H1 (cell line): ENCODE data around the gene FAM181A. TPM values are rescaled to one million over a fixed set of nuclear protein-coding genes. Genes with fewer than 3 reads are reported as not detected.

ENCODE experiments used
- CTCF ChIA-PET: fragments of 300-600 bp; sonication (Branson Sonifier 250); formaldehyde crosslinking; loops from one replicate; lab custom pipeline; 2021; ENCODE audit not compliant: partially characterized antibody; lab: Charles Lee
- POLR2A ChIA-PET: fragments of 300-600 bp; sonication (Branson Sonifier 250); formaldehyde crosslinking; loops from one replicate; lab custom pipeline; 2021; ENCODE audit warnings: inconsistent platforms; ENCODE audit not compliant: partially characterized antibody; lab: Charles Lee
- DNase-seq, 2 experiments: peaks; one replicate each; pipeline versions ENCODE4 v3.0.0 to v3.0.0-alpha.2; 2010 to 2022; ENCODE audit warnings: low spot score in 2 of 2, low read depth in 1 of 2, mixed read lengths in 1 of 2
- FAIRE-seq: peaks from 2 replicates; lab custom pipeline; 2011; peaks lifted over from hg19 to GRCh38; lab: Jason Lieb, UNC
- H2AFZ ChIP-seq: 2 replicates; pipeline ENCODE4 v1.8.1; 2012; ENCODE audit warnings: low read length, inconsistent platforms
- H2AK5ac ChIP-seq: 2 replicates; pipeline ENCODE4 v1.6.1; 2013; ENCODE audit warnings: low read depth, low read length
- H2BK120ac ChIP-seq: replicated peaks from 2 replicates; pipeline ENCODE3; 2013; ENCODE audit warnings: low read depth, low read length, inconsistent platforms
- H2BK12ac ChIP-seq: 2 replicates; pipeline ENCODE4 v1.6.1; 2013; ENCODE audit warnings: low read depth, low read length
- H2BK15ac ChIP-seq: 2 replicates; pipeline ENCODE4 v1.6.1; 2013; ENCODE audit warnings: low read length
- H2BK20ac ChIP-seq: 2 replicates; pipeline ENCODE4 v1.6.1; 2013; ENCODE audit warnings: low read length
- H2BK5ac ChIP-seq: 2 replicates; pipeline ENCODE4 v1.6.1; 2013; ENCODE audit warnings: low read depth, low read length
- H3K14ac ChIP-seq: 2 replicates; pipeline ENCODE4 v1.6.1; 2013; ENCODE audit warnings: inconsistent platforms; ENCODE audit not compliant: insufficient read length
- H3K18ac ChIP-seq: 2 replicates; pipeline ENCODE4 v1.6.1; 2013; ENCODE audit warnings: low read length; ENCODE audit errors: extremely low read depth
- H3K23ac ChIP-seq: 2 replicates; pipeline ENCODE4 v1.6.1; 2013; ENCODE audit warnings: inconsistent platforms; ENCODE audit not compliant: insufficient read length
- H3K23me2 ChIP-seq: 2 replicates; pipeline ENCODE4 v1.6.1; 2013; ENCODE audit warnings: low read depth, low read length
- H3K27ac ChIP-seq: 2 replicates; pipeline ENCODE4 v1.6.1; 2011; ENCODE audit warnings: low read depth, low read length, inconsistent platforms
- H3K27me3 ChIP-seq, 4 experiments: replicated peaks in 1 of 4; 1 replicate in 1 of 4; 2 replicates in 3 of 4; pipeline versions ENCODE4 v1.6.1 to v1.8.1; 2011 to 2013; ENCODE audit warnings: low read length in 3 of 4, mild to moderate bottlenecking in 3 of 4, inconsistent platforms in 2 of 4, mixed read lengths in 2 of 4, moderate library complexity in 1 of 4; ENCODE audit not compliant: control insufficient read depth in 3 of 4, insufficient read depth in 3 of 4; ENCODE audit errors: extremely low read depth in 1 of 4
- H3K36me3 ChIP-seq, 4 experiments: 2 replicates each; pipeline versions ENCODE4 v1.6.1 to v1.8.1; 2011 to 2013; ENCODE audit warnings: mild to moderate bottlenecking in 4 of 4, low read length in 3 of 4, moderate library complexity in 2 of 4, control low read depth in 1 of 4, inconsistent platforms in 1 of 4; ENCODE audit not compliant: insufficient read depth in 4 of 4, control insufficient read depth in 2 of 4
- H3K4ac ChIP-seq: replicated peaks from 2 replicates; pipeline ENCODE3; 2013; ENCODE audit warnings: low read length, low read depth, mixed read lengths, inconsistent platforms; ENCODE audit not compliant: insufficient read length
- H3K4me1 ChIP-seq, 4 experiments: replicated peaks in 1 of 4; 1 replicate in 1 of 4; 2 replicates in 3 of 4; pipeline versions ENCODE4 v1.6.1 to v1.8.1; 2011 to 2013; ENCODE audit warnings: low read length in 3 of 4, inconsistent platforms in 2 of 4, mixed read lengths in 1 of 4; ENCODE audit not compliant: insufficient read depth in 4 of 4, control insufficient read depth in 3 of 4
- H3K4me2 ChIP-seq, 2 experiments: 2 replicates each; pipeline versions ENCODE4 v1.6.1 to v1.8.1; 2011 to 2013; ENCODE audit warnings: low read depth in 2 of 2, low read length in 2 of 2, control low read depth in 1 of 2, inconsistent platforms in 1 of 2, mild to moderate bottlenecking in 1 of 2; ENCODE audit not compliant: insufficient read depth in 1 of 2
- H3K4me3 ChIP-seq, 4 experiments: fragments of 200-600, 300-600 bp in 1 of 4; sonication (generic), shearing (Covaris generic), sonication (Bioruptor Twin) in 1 of 4; 2 replicates each; pipeline versions ENCODE4 v1.5.1 to v1.8.1; 2011 to 2016; ENCODE audit warnings: low read length in 4 of 4, low read depth in 3 of 4, control low read depth in 2 of 4, inconsistent platforms in 2 of 4, mild to moderate bottlenecking in 2 of 4, mixed read lengths in 1 of 4, moderate library complexity in 1 of 4; ENCODE audit not compliant: insufficient read depth in 2 of 4; ENCODE audit errors: extremely low read depth in 1 of 4
- H3K56ac ChIP-seq: replicated peaks from 2 replicates; pipeline ENCODE3; 2013; ENCODE audit warnings: low read depth, mild to moderate bottlenecking, mixed read lengths, low read length, inconsistent platforms; ENCODE audit not compliant: insufficient read length
- H3K79me1 ChIP-seq: 2 replicates; pipeline ENCODE4 v1.6.1; 2013; ENCODE audit warnings: low read depth, low read length, control low read depth
- H3K79me2 ChIP-seq, 2 experiments: 2 replicates each; pipeline versions ENCODE4 v1.6.1 to v1.8.1; 2012 to 2013; ENCODE audit warnings: low read length in 2 of 2, mild to moderate bottlenecking in 2 of 2, inconsistent platforms in 1 of 2; ENCODE audit not compliant: insufficient read depth in 2 of 2, control insufficient read depth in 1 of 2
- H3K9ac ChIP-seq, 4 experiments: replicated peaks in 1 of 4; 1 replicate in 1 of 4; 2 replicates in 3 of 4; pipeline versions ENCODE4 v1.6.1 to v1.8.1; 2011 to 2013; ENCODE audit warnings: low read depth in 3 of 4, low read length in 3 of 4, control low read depth in 2 of 4, mild to moderate bottlenecking in 2 of 4, moderate library complexity in 2 of 4, inconsistent platforms in 1 of 4; ENCODE audit errors: extremely low read depth in 1 of 4
- H3K9me3 ChIP-seq, 2 experiments: 2 replicates each; pipeline versions ENCODE4 v1.6.1 to v1.8.1; 2012 to 2013; ENCODE audit warnings: mild to moderate bottlenecking in 2 of 2, moderate library complexity in 2 of 2, control low read depth in 1 of 2, inconsistent platforms in 1 of 2, low read depth in 1 of 2, low read length in 1 of 2, mixed read lengths in 1 of 2; ENCODE audit not compliant: insufficient read depth in 2 of 2
- H4K20me1 ChIP-seq, 2 experiments: replicated peaks in 1 of 2; 2 replicates each; pipeline versions ENCODE3 to v1.8.1; 2011 to 2013; ENCODE audit warnings: inconsistent platforms in 2 of 2, low read length in 2 of 2, mild to moderate bottlenecking in 1 of 2; ENCODE audit not compliant: insufficient read depth in 2 of 2, control insufficient read depth in 1 of 2
- H4K5ac ChIP-seq: 2 replicates; pipeline ENCODE4 v1.6.1; 2013; ENCODE audit warnings: low read length, low read depth, mixed read lengths, inconsistent platforms; ENCODE audit not compliant: insufficient read length
- H4K8ac ChIP-seq: 2 replicates; pipeline ENCODE4 v1.8.0; 2013; ENCODE audit warnings: mild to moderate bottlenecking, moderate library complexity, low read length, inconsistent platforms; ENCODE audit not compliant: insufficient read depth; ENCODE audit errors: extremely low read depth
- H4K91ac ChIP-seq: replicated peaks from 2 replicates; pipeline ENCODE3; 2013; ENCODE audit warnings: low read length, mixed read lengths, inconsistent platforms; ENCODE audit not compliant: insufficient read length
- BCL11A ChIP-seq, 2 experiments: IDR thresholded peaks; one replicate each; pipeline ENCODE4 v1.6.1; 2011; ENCODE audit warnings: low read depth in 2 of 2, low read length in 2 of 2, mild to moderate bottlenecking in 2 of 2
- CBX5 ChIP-seq: fragments of 300-800, 300-1000 bp; sonication (generic); IDR thresholded peaks from 2 replicates; pipeline ENCODE4 v1.7.1; 2016; ENCODE audit warnings: antibody characterized with exemption, low read length, low read depth
- CBX8 ChIP-seq: fragments of 300-800, 300-1000 bp; sonication (generic); IDR thresholded peaks from 2 replicates; pipeline ENCODE4 v1.7.1; 2016; ENCODE audit warnings: low read depth, low read length, borderline replicate concordance
- CEBPB ChIP-seq: IDR thresholded peaks from 2 replicates; pipeline ENCODE4 v1.6.1; 2012; ENCODE audit warnings: low read depth, low read length
- EGR1 ChIP-seq: IDR thresholded peaks from 2 replicates; pipeline ENCODE4 v1.6.1; 2011; ENCODE audit warnings: low read depth, low read length, borderline replicate concordance
- FOSL1 ChIP-seq: IDR thresholded peaks from 2 replicates; pipeline ENCODE4 v1.6.1; 2011; ENCODE audit warnings: mild to moderate bottlenecking, low read depth, low read length, moderate library complexity; ENCODE audit not compliant: insufficient read depth
- KDM4A ChIP-seq: IDR thresholded peaks from one replicate; pipeline ENCODE4 v1.7.1; 2012; ENCODE audit warnings: low read depth, mild to moderate bottlenecking, moderate library complexity, low read length, inconsistent platforms; ENCODE audit not compliant: severe bottlenecking
- PHF8 ChIP-seq: fragments of 200-600 bp; sonication (generic); conservative IDR thresholded peaks from 2 replicates; pipeline ENCODE4 v1.7.1; 2012; ENCODE audit warnings: low read depth, mild to moderate bottlenecking, inconsistent platforms, low read length, moderate library complexity
- SP4 ChIP-seq: IDR thresholded peaks from 2 replicates; pipeline ENCODE4 v1.6.1; 2012; ENCODE audit warnings: low read length, inconsistent platforms
- TAF7 ChIP-seq: optimal IDR thresholded peaks from 2 replicates; pipeline ENCODE3; 2011; ENCODE audit warnings: low read depth, mild to moderate bottlenecking, inconsistent platforms, low read length, moderate library complexity, borderline replicate concordance
- TCF12 ChIP-seq: IDR thresholded peaks from 2 replicates; pipeline ENCODE4 v1.6.1; 2011; ENCODE audit warnings: low read depth, mild to moderate bottlenecking, low read length
- YY1 ChIP-seq: IDR thresholded peaks from 2 replicates; pipeline ENCODE4 v1.6.1; 2011; ENCODE audit warnings: low read depth, mild to moderate bottlenecking, low read length
- WGBS, 2 experiments: shearing (Covaris generic) in 1 of 2; methylation state at CpG; one replicate each; pipeline versions ENCODE4 v1.1.6 to v1.1.7; 2013 to 2015; ENCODE audit warnings: low lambda C conversion rate in 2 of 2, mixed read lengths in 2 of 2, inconsistent platforms in 1 of 2, low coverage in 1 of 2, missing lambda C conversion rate in 1 of 2; ENCODE audit not compliant: insufficient replicate concordance in 2 of 2, insufficient coverage in 1 of 2, insufficient read length in 1 of 2; ENCODE audit errors: extremely low coverage in 1 of 2, missing lambda C conversion rate in 1 of 2; 5-methylcytosine and 5-hydroxymethylcytosine counted together
- polyA plus RNA-seq, 7 experiments: library from polyadenylated mRNA; depleted of rRNA in 3 of 7; stranded (reverse) in 5 of 7; unstranded in 2 of 7; fragments of >200 nt in 5 of 7; fragments of 200-250 nt in 2 of 7; gene quantifications; 1 replicate in 5 of 7; 2 replicates in 1 of 7; 4 replicates in 1 of 7; pipeline versions ENCODE4 v1.2.1 to v1.2.3, GENCODE V29; 2011 to 2013; ENCODE audit warnings: missing spikeins in 2 of 7, mixed read lengths in 2 of 7
- total RNA-seq: library from RNA; stranded (reverse); fragmentation: NEBNext Ultra II Directional; extraction: Animal tissue kit (Norgen Biotek cat#: 25700); gene quantifications from 2 replicates; pipeline ENCODE4 v1.2.1, GENCODE V29; 2021
- TF ChIP-seq, protein P1 (sequence below): IDR thresholded peaks from 2 replicates; pipeline ENCODE4 v1.6.1; 2011; ENCODE audit warnings: low read length, improper control_type of control experiment

FAM181A gene
- total and polyA plus RNA-seq, 2 of the 8 experiments (the other 6 are each of a cell fraction or from before 2014, with no cell fraction given) = not detected

DNA sequence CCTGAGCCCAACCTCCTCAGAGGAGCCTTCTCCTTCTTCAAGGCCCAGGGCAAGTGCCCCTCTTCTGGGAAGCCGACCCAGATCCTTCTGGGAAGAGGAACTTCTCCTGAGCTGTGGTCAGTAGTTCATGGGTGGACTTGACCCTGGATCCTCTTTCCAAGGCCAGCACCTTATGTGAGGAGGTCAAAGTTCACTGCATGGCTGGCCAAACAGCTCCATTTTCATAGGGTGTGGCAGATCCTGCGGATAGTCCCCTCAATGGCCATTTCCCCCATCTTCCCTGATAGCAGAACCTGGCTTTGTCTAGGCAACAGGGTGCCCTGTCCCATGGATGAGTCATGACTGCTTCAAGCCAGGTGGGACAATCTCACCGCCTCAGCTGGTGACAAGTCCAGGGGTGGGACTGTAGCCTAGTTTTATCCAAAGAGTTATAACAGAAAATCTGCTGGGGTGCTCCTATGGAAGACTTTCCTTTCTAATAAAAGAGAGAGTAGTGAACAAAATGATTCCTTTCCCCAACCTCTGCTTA, 38.9 kb downstream of the FAM181A start:
- Histone ChIP-seq H4K5ac (no peak overlapping the region), H3K36me3 (no peaks in the 10 kb centered on the region), H2BK12ac (no peak overlapping the region), H3K79me1 (no peaks in the 10 kb centered on the region), H3K4me2 (no peak overlapping the region), H2BK15ac (no peak overlapping the region), H3K23ac (no peak overlapping the region), H2BK20ac (no peak overlapping the region), H2BK5ac (no peak overlapping the region), H3K9ac (no peak overlapping the region), H3K4ac (no peak overlapping the region), H4K8ac (no peak overlapping the region), H3K4me1 (no peaks in the 10 kb centered on the region), H3K27ac (no peak overlapping the region), H3K79me2 (no peaks in the 10 kb centered on the region), H3K14ac (no peak overlapping the region), H3K23me2 (peaks cover 3% of the 10 kb centered on the region; the same call in 1 of the 2 replicates), H3K18ac (no peak overlapping the region), H3K56ac (no peak overlapping the region), H2AK5ac (no peak overlapping the region), H4K91ac (no peak overlapping the region), H2BK120ac (no peak overlapping the region), H3K4me3 (no peak overlapping the region), H4K20me1 (no peaks in the 10 kb centered on the region), H2AFZ (no peak overlapping the region), H3K27me3 (peaks cover 0 to 1% (median 0%) of the 10 kb centered on the region in 4 experiments; a peak in 1 of 7 replicates), H3K9me3 (no peaks in the 10 kb centered on the region)
- DNase-seq (no peak), FAIRE-seq (no peak)
- POLR2A ChIA-PET = no interaction called here
- CTCF ChIA-PET = interaction anchor here (1.0 to 8.0 kb wide), 5 partner anchors 19 to 38 kb away, joined by 3 to 37 read pairs (median 6); no protein-coding TSS in a partner anchor
- WGBS, 2 experiments = 87% methylated on average over 3 of the region's 3 CpGs; no CpG with 5 or more reads in 1 of the 2 experiments
- no peak for TF ChIP-seq CBX5
- TF ChIP-seq TCF12 = no peak
- TF ChIP-seq TAF7 = no peak
- no peak for TF ChIP-seq BCL11A (IDR thresholded peaks at IDR 0.05; ENCODE audit: low read depth in 2 of 2, low read length in 2 of 2)
- TF ChIP-seq, protein P1, sequence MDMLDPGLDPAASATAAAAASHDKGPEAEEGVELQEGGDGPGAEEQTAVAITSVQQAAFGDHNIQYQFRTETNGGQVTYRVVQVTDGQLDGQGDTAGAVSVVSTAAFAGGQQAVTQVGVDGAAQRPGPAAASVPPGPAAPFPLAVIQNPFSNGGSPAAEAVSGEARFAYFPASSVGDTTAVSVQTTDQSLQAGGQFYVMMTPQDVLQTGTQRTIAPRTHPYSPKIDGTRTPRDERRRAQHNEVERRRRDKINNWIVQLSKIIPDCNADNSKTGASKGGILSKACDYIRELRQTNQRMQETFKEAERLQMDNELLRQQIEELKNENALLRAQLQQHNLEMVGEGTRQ = no peak
- TF ChIP-seq FOSL1 = no peak
- TF ChIP-seq KDM4A = no peak
- no peak for TF ChIP-seq SP4
- no peak for TF ChIP-seq PHF8
- no peak for TF ChIP-seq EGR1
- TF ChIP-seq CEBPB = no peak
- no peak for TF ChIP-seq CBX8
- TF ChIP-seq YY1 = no peak
